Jurkat, Clone E6-1 (cell line): Measurements from ENCODE around the gene ARHGAP40.
"Not testable (repeated sequence)": the region's sequence is repeated elsewhere in the genome, so short reads cannot be mapped to it uniquely, and the experiment has no call there.

ENCODE experiments used
- DNase-seq: peaks from one replicate; pipeline ENCODE4 v3.0.0-alpha.2; 2011; ENCODE audit warnings: low read depth, low spot score
- H3K4me3 ChIP-seq: 2 replicates; pipeline ENCODE4 v1.5.1; 2011; ENCODE audit warnings: mild to moderate bottlenecking, low read length, control low read depth, moderate library complexity

ARHGAP40 gene

GRCh38 chr20:38585404-38586180 lies 16.0 kb upstream of the ARHGAP40 start:
- DNase-seq = no peak
- H3K4me3 ChIP-seq = no peak overlapping the region

- no peak for DNase-seq
- no peak overlapping the region for H3K4me3 ChIP-seq
Observed at GRCh38 chr20:38586181-38586525, 15.5 kb upstream of the ARHGAP40 start.

GRCh38 chr20:38588303-38588702 lies 13.3 kb upstream of the ARHGAP40 start:
- DNase-seq = no peak
- H3K4me3 ChIP-seq = no peak overlapping the region

GRCh38 chr20:38589351-38589750 lies 12.3 kb upstream of the ARHGAP40 start:
- DNase-seq = no peak
- no peak overlapping the region for H3K4me3 ChIP-seq

GRCh38 chr20:38589967-38590675 lies 11.5 kb upstream of the ARHGAP40 start:
- no peak overlapping the region for H3K4me3 ChIP-seq
- DNase-seq = no peak

- H3K4me3 ChIP-seq = no peak overlapping the region
- no peak for DNase-seq
Observed at GRCh38 chr20:38590676-38591473, 10.7 kb upstream of the ARHGAP40 start.

- no peak for DNase-seq
- H3K4me3 ChIP-seq = no peak overlapping the region
Observed at GRCh38 chr20:38591474-38592410, 9.9 kb upstream of the ARHGAP40 start.

- DNase-seq, H3K4me3 ChIP-seq: not testable (repeated sequence)
Observed at GRCh38 chr20:38592411-38592790, 9.2 kb upstream of the ARHGAP40 start.

GRCh38 chr20:38594281-38594680 lies 7.3 kb upstream of the ARHGAP40 start:
- H3K4me3 ChIP-seq, DNase-seq: not testable (repeated sequence)

- H3K4me3 ChIP-seq = not testable (repeated sequence)
Observed at GRCh38 chr20:38595886-38596285, 5.7 kb upstream of the ARHGAP40 start.

GRCh38 chr20:38599410-38599882 lies 2.2 kb upstream of the ARHGAP40 start:
- no peak for DNase-seq
- no peak overlapping the region for H3K4me3 ChIP-seq

More at GRCh38 chr20:38595886-38596285, 5.7 kb upstream of the ARHGAP40 start:
- DNase-seq = not testable (repeated sequence)

GRCh38 chr20:38600057-38600456 lies 1.6 kb upstream of the ARHGAP40 start:
- H3K4me3 ChIP-seq = no peak overlapping the region
- no peak for DNase-seq

- peak overlapping the region; percentile 38; the same call in 1 of the 2 replicates for H3K4me3 ChIP-seq
- DNase-seq = no peak
Observed at GRCh38 chr20:38602185-38602581, 574 bp downstream of the ARHGAP40 start.

- DNase-seq = no peak
- no peak overlapping the region for H3K4me3 ChIP-seq
Observed at GRCh38 chr20:38603286-38603685, 1.7 kb downstream of the ARHGAP40 start.

GRCh38 chr20:38604873-38605303 lies 3.3 kb downstream of the ARHGAP40 start:
- DNase-seq = no peak

GRCh38 chr20:38607351-38607750 lies 5.7 kb downstream of the ARHGAP40 start:
- no peak overlapping the region for H3K4me3 ChIP-seq
- no peak for DNase-seq

More at GRCh38 chr20:38604873-38605303, 3.3 kb downstream of the ARHGAP40 start:
- H3K4me3 ChIP-seq = no peak overlapping the region

GRCh38 chr20:38608188-38608587 lies 6.6 kb downstream of the ARHGAP40 start:
- H3K4me3 ChIP-seq = no peak overlapping the region
- no peak for DNase-seq

- no peak overlapping the region for H3K4me3 ChIP-seq
- no peak for DNase-seq
Observed at GRCh38 chr20:38609815-38610214, 8.2 kb downstream of the ARHGAP40 start.

GRCh38 chr20:38610521-38610920 lies 8.9 kb downstream of the ARHGAP40 start:
- no peak for DNase-seq
- no peak overlapping the region for H3K4me3 ChIP-seq
